ENCODE data around the gene TMEM120B. TPM values are rescaled to one million over a fixed set of nuclear protein-coding genes. Genes with fewer than 3 reads are reported as not detected.

TMEM120B gene
- total RNA-seq, 2 donors from 2014 or later, result 13.2 to 14.2 TPM

- 66 to 71% methylated on average over 11 to 15 of the region's 17 CpGs for WGBS, 2 donors
- intact Hi-C loops (cut with DNase I), result loop anchor here (5.0 kb wide), 1 partner anchor 81 kb away; no protein-coding TSS in a partner anchor
These were observed 66.2 kb downstream of the TMEM120B start for GRCh38 chr12:121778567-121779421.

GRCh38 chr12:121779422-121779895 is 66.9 kb downstream of the TMEM120B start:
- DNase-seq (no peak), ATAC-seq (no peak)
- H3K27me3 ChIP-seq, result no peaks in the 10 kb centered on the region
- intact Hi-C loops (cut with DNase I), result loop anchor here (5.0 kb wide), 1 partner anchor 82 kb away; no protein-coding TSS in a partner anchor
- no peak overlapping the region for H3K4me3 ChIP-seq
- no peak overlapping the region for H3K27ac ChIP-seq
- no peaks in the 10 kb centered on the region for H3K36me3 ChIP-seq (replicated peaks in 1 of 2; ENCODE audit: insufficient read depth in 1 of 2, low read depth in 2 of 2)
- no peaks in the 10 kb centered on the region for H3K9me3 ChIP-seq
- no peak for TF ChIP-seq POLR2A (IDR thresholded peaks at IDR 0.05)
- no peak for TF ChIP-seq CTCF (IDR thresholded peaks at IDR 0.05)
- WGBS, 2 donors, result 93% methylated on average over 16 of the region's 17 CpGs; no CpG with 5 or more reads in 1 of the 2 donors
- peaks cover 6% of the 10 kb centered on the region for H3K4me1 ChIP-seq

More at GRCh38 chr12:121778567-121779421, 66.2 kb downstream of the TMEM120B start:
- ATAC-seq (no peak), DNase-seq (no peak)
- H3K9me3 ChIP-seq, result no peaks in the 10 kb centered on the region
- H3K4me3 ChIP-seq, result no peak overlapping the region
- H3K27me3 ChIP-seq, result no peaks in the 10 kb centered on the region
- H3K27ac ChIP-seq, result no peak overlapping the region
- peaks cover 6% of the 10 kb centered on the region for H3K4me1 ChIP-seq
- no peak for TF ChIP-seq CTCF (IDR thresholded peaks at IDR 0.05)
- TF ChIP-seq POLR2A (IDR thresholded peaks at IDR 0.05), result no peak
- no peaks in the 10 kb centered on the region for H3K36me3 ChIP-seq (replicated peaks in 1 of 2; ENCODE audit: insufficient read depth in 1 of 2, low read depth in 2 of 2)

GRCh38 chr12:121780429-121780828 is 67.9 kb downstream of the TMEM120B start:
- intact Hi-C loops (cut with DNase I), result no loop called here
- WGBS, 2 donors, result 94 to 97% methylated on average over 9 to 11 of the region's 11 CpGs
- no peak overlapping the region for H3K4me3 ChIP-seq
- no peak for ATAC-seq
- H3K4me1 ChIP-seq, result peaks cover 6% of the 10 kb centered on the region
- H3K27me3 ChIP-seq, result no peaks in the 10 kb centered on the region
- H3K9me3 ChIP-seq, result no peaks in the 10 kb centered on the region
- TF ChIP-seq POLR2A (IDR thresholded peaks at IDR 0.05) (no peak), CTCF (IDR thresholded peaks at IDR 0.05) (no peak)
- no peak for DNase-seq
- H3K27ac ChIP-seq, result no peak overlapping the region
- H3K36me3 ChIP-seq (replicated peaks in 1 of 2; ENCODE audit: insufficient read depth in 1 of 2, low read depth in 2 of 2), result no peaks in the 10 kb centered on the region

GRCh38 chr12:121781484-121781997 is 69.0 kb downstream of the TMEM120B start:
- no peaks in the 10 kb centered on the region for H3K9me3 ChIP-seq
- TF ChIP-seq POLR2A (IDR thresholded peaks at IDR 0.05) (no peak), CTCF (IDR thresholded peaks at IDR 0.05) (no peak)
- no peak for ATAC-seq
- no peaks in the 10 kb centered on the region for H3K27me3 ChIP-seq
- DNase-seq, result no peak
- no peaks in the 10 kb centered on the region for H3K36me3 ChIP-seq (replicated peaks in 1 of 2; ENCODE audit: insufficient read depth in 1 of 2, low read depth in 2 of 2)
- intact Hi-C loops (cut with DNase I), result no loop called here
- H3K4me1 ChIP-seq, result no peaks in the 10 kb centered on the region
- H3K27ac ChIP-seq, result no peak overlapping the region
- WGBS, 2 donors, result 66 to 77% methylated on average over 9 to 12 of the region's 12 CpGs
- H3K4me3 ChIP-seq, result no peak overlapping the region

Measured in body of pancreas (tissue), 4 donors.